Prostate gland (tissue), 2 donors: ENCODE results near the gene FAM204A.

ENCODE experiments used
- CTCF ChIP-seq, 4 experiments: fragments of 200-600 bp in 2 of 4; fragments of 450-650 bp in 2 of 4; sonication (generic) in 2 of 4; IDR thresholded peaks; 1 replicate in 3 of 4; 2 replicates in 1 of 4; pipeline ENCODE4 v1.5.1; 2016 to 2019; ENCODE audit warnings: antibody characterized with exemption in 4 of 4, mild to moderate bottlenecking in 2 of 4, moderate library complexity in 2 of 4
- POLR2A ChIP-seq: fragments of 450-650 bp; IDR thresholded peaks from one replicate; pipeline ENCODE4 v1.6.1; 2016; ENCODE audit warnings: antibody characterized with exemption, mild to moderate bottlenecking
- POLR2AphosphoS5 ChIP-seq: sonication (generic); formaldehyde crosslinking; IDR thresholded peaks from one replicate; pipeline ENCODE4 v1.6.1; 2017; ENCODE audit warnings: antibody characterized with exemption

- TF ChIP-seq CTCF (IDR thresholded peaks at IDR 0.05) (no peak), POLR2A (no peak), POLR2AphosphoS5 (no peak)
These were observed 87.5 kb downstream of the FAM204A start for GRCh38 chr10:118254654-118255053.
